ENCODE measurements around the gene LRP2BP. TPM values are rescaled to one million over a fixed set of nuclear protein-coding genes. Genes with fewer than 3 reads are reported as not detected.

The LRP2BP gene
- total RNA-seq, 5 donors from 2014 or later (not counting 1 experiment from before 2014, with no cell fraction given): 0.51 to 2.9 (median 0.89) TPM

DNA sequence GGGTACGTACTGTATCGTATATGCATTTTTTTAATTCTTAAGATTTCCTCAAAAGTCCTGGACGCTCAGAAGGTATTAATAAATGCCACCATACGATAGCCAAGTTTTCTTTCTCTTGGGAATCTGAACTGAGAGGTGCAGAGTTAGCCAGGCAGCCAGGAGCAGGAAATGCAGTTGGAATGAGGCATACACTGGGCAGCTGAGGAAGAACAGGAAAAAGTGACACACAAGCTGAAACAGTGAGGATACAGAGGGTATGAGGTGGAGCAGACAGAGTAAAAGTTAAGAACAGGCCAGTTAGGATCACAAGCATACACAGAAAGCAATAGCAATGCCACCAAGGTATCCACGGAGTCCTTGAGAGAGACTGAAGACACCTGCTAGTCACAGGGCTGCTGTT lies 16.7 kb upstream of the LRP2BP start:
- H3K27ac Mint-ChIP-seq: no peak overlapping the region
- Histone ChIP-seq H3K4me3 (ENCODE audit: control insufficient read depth in 1 of 2, extremely low read depth in 1 of 2, low read length in 1 of 2) (no peak overlapping the region), H3K4me1 (ENCODE audit: control insufficient read depth in 1 of 2, extremely low read depth in 1 of 2, insufficient read depth in 2 of 2, low read length in 2 of 2) (no peaks in the 10 kb centered on the region), H3K9me3 (no peaks in the 10 kb centered on the region), H3K27me3 (replicated peaks in 1 of 2; ENCODE audit: control insufficient read depth in 2 of 2, extremely low read depth in 1 of 2, insufficient read depth in 2 of 2, low read length in 1 of 2) (no peaks in the 10 kb centered on the region), H3K36me3 (ENCODE audit: control insufficient read depth in 2 of 2, extremely low read depth in 1 of 2, insufficient read depth in 1 of 2, low read length in 1 of 2) (peaks cover 0 to 50% of the 10 kb centered on the region in 2 donors), H3K27ac (ENCODE audit: low read length) (no peak overlapping the region)
- DNase-seq (no peak), ATAC-seq (replicated peaks in 1 of 4) (no peak)
- ChIA-PET CTCF (no interaction called here), POLR2A (no interaction called here)
- no peaks in the 10 kb centered on the region for H3K9me3 Mint-ChIP-seq
- H3K4me3 Mint-ChIP-seq: no peak overlapping the region
- no peaks in the 10 kb centered on the region for H3K4me1 Mint-ChIP-seq
- 96% methylated on average over 5 of the region's 5 CpGs for WGBS (ENCODE audit: insufficient coverage)
- H3K36me3 Mint-ChIP-seq: peaks cover 42% of the 10 kb centered on the region
- H3K27me3 Mint-ChIP-seq: no peaks in the 10 kb centered on the region

DNA sequence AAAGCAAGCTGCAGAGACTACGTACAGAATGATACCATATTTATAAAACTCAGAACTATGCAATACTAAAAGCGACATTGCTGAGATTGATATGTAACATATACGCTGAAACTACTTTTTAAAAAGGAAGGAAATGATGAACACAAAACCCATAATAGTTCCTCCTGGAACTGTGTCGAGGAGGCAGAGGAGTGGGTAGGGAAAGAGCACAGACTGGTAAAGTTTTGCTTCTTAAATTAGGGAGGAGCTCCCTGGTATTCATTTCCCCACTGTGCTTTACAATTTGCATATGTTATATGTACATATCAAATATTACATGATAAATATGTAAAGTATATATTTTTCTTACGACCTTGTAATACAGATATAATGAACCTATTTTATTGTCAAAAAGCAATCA lies 16.1 kb upstream of the LRP2BP start:
- no peak for DNase-seq
- POLR2A ChIA-PET: no interaction called here
- WGBS (ENCODE audit: insufficient coverage): no CpG with 5 or more reads among the region's 5 CpGs
- Histone ChIP-seq H3K27ac (ENCODE audit: low read length) (no peak overlapping the region), H3K4me3 (ENCODE audit: control insufficient read depth in 1 of 2, extremely low read depth in 1 of 2, low read length in 1 of 2) (no peak overlapping the region), H3K36me3 (ENCODE audit: control insufficient read depth in 2 of 2, extremely low read depth in 1 of 2, insufficient read depth in 1 of 2, low read length in 1 of 2) (peaks cover 0 to 48% of the 10 kb centered on the region in 2 donors), H3K9me3 (no peaks in the 10 kb centered on the region), H3K4me1 (ENCODE audit: control insufficient read depth in 1 of 2, extremely low read depth in 1 of 2, insufficient read depth in 2 of 2, low read length in 2 of 2) (no peaks in the 10 kb centered on the region), H3K27me3 (replicated peaks in 1 of 2; ENCODE audit: control insufficient read depth in 2 of 2, extremely low read depth in 1 of 2, insufficient read depth in 2 of 2, low read length in 1 of 2) (no peaks in the 10 kb centered on the region)
- no peak for ATAC-seq (replicated peaks in 1 of 4)
- Mint-ChIP-seq H3K36me3 (peaks cover 38% of the 10 kb centered on the region), H3K27ac (no peak overlapping the region), H3K4me1 (no peaks in the 10 kb centered on the region), H3K9me3 (no peaks in the 10 kb centered on the region), H3K27me3 (no peaks in the 10 kb centered on the region), H3K4me3 (no peak overlapping the region)
- CTCF ChIA-PET: interaction anchor here in 1 of 2 donors (0.6 kb wide), 1 partner anchor 690 kb away, joined by 8 read pairs; no protein-coding TSS in a partner anchor

DNA sequence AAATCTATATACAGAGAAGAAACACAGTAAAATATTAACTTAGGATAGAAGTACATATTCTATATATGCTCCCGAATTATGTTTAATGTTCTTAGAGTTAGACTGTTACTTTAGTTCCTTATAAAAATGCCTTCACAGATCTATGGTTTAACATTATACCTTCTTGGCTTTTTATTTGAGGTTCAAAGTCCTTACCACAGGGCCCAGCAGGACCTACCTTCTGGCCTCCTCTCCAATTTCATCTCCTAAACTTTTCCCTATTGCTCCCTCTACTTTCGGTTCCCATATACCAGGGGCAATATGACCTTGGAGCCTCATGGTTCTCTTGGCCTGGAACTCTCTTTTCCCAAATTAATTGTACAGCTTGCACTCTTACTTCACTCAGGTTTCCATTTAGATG lies 12.7 kb upstream of the LRP2BP start:
- Histone ChIP-seq H3K4me1 (ENCODE audit: control insufficient read depth in 1 of 2, extremely low read depth in 1 of 2, insufficient read depth in 2 of 2, low read length in 2 of 2) (no peaks in the 10 kb centered on the region), H3K4me3 (ENCODE audit: control insufficient read depth in 1 of 2, extremely low read depth in 1 of 2, low read length in 1 of 2) (no peak overlapping the region), H3K36me3 (ENCODE audit: control insufficient read depth in 2 of 2, extremely low read depth in 1 of 2, insufficient read depth in 1 of 2, low read length in 1 of 2) (peaks cover 2 to 38% of the 10 kb centered on the region in 2 donors), H3K27ac (ENCODE audit: low read length) (no peak overlapping the region), H3K27me3 (replicated peaks in 1 of 2; ENCODE audit: control insufficient read depth in 2 of 2, extremely low read depth in 1 of 2, insufficient read depth in 2 of 2, low read length in 1 of 2) (no peaks in the 10 kb centered on the region), H3K9me3 (no peaks in the 10 kb centered on the region)
- Mint-ChIP-seq H3K27ac (no peak overlapping the region), H3K4me3 (no peak overlapping the region), H3K27me3 (no peaks in the 10 kb centered on the region), H3K9me3 (no peaks in the 10 kb centered on the region), H3K36me3 (peaks cover 36% of the 10 kb centered on the region), H3K4me1 (no peaks in the 10 kb centered on the region)
- WGBS (ENCODE audit: insufficient coverage): 88% methylated on average over 1 of the region's 2 CpGs
- ChIA-PET POLR2A (interaction anchor here in 1 of 2 donors (1.0 kb wide), 1 partner anchor 22 kb away, joined by 3 read pairs; no protein-coding TSS in a partner anchor), CTCF (no interaction called here)
- no peak for ATAC-seq (replicated peaks in 1 of 4)
- DNase-seq: no peak

DNA sequence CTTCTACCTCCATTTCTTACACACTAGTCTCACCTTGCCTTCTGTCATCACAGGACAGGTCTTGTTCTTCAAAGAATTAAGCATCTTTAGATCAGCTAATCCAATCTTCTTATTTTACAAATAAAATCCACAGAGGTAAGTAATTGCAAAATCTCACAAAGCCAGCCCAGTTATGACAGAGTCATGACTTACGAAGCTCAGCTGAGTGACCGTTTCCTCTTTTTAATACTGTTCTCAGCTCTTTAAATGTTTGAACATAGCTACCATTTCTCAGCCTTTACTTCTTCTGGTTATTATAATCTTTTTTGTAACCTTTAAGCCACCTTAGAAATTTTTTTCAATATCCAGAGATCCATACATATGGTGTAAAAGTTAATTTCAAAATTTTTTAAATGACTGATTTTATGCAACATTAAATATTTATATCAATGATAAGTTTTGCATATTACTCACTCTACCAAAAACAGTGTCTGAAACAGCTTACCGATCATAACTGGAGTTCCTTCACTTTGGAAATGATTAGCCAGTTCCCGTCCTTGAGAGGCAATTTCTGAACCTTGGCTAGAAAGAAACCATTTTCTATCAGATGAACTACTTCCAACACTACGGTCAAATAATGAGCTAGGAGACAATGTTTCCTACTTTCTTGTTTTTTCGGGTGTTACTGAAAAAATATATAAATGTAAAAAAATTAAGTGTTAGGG lies 9.7 kb upstream of the LRP2BP start:
- DNase-seq (no peak), ATAC-seq (replicated peaks in 1 of 4) (no peak)
- H3K4me3 ChIP-seq (ENCODE audit: control insufficient read depth in 1 of 2, extremely low read depth in 1 of 2, low read length in 1 of 2): no peak overlapping the region
- no peaks in the 10 kb centered on the region for H3K4me1 ChIP-seq (ENCODE audit: control insufficient read depth in 1 of 2, extremely low read depth in 1 of 2, insufficient read depth in 2 of 2, low read length in 2 of 2)
- H3K36me3 ChIP-seq (ENCODE audit: control insufficient read depth in 2 of 2, extremely low read depth in 1 of 2, insufficient read depth in 1 of 2, low read length in 1 of 2): peaks cover 2 to 42% of the 10 kb centered on the region in 2 donors
- Mint-ChIP-seq H3K4me1 (no peaks in the 10 kb centered on the region), H3K36me3 (peaks cover 50% of the 10 kb centered on the region), H3K9me3 (no peaks in the 10 kb centered on the region), H3K27me3 (no peaks in the 10 kb centered on the region), H3K27ac (no peak overlapping the region), H3K4me3 (no peak overlapping the region)
- ChIA-PET POLR2A (interaction anchor here (0.5 to 1.0 kb wide), 3 partner anchors 12 to 1998 kb away, joined by 3 to 5 read pairs (median 5); no protein-coding TSS in a partner anchor), CTCF (interaction anchor here in 1 of 2 donors (0.5 to 0.7 kb wide), 2 partner anchors 21 to 1183 kb away, joined by 3 read pairs; no protein-coding TSS in a partner anchor)
- WGBS (ENCODE audit: insufficient coverage): 33% methylated on average over 2 of the region's 6 CpGs
- H3K27ac ChIP-seq (ENCODE audit: low read length): no peak overlapping the region
- no peaks in the 10 kb centered on the region for H3K27me3 ChIP-seq (replicated peaks in 1 of 2; ENCODE audit: control insufficient read depth in 2 of 2, extremely low read depth in 1 of 2, insufficient read depth in 2 of 2, low read length in 1 of 2)
- no peaks in the 10 kb centered on the region for H3K9me3 ChIP-seq

DNA sequence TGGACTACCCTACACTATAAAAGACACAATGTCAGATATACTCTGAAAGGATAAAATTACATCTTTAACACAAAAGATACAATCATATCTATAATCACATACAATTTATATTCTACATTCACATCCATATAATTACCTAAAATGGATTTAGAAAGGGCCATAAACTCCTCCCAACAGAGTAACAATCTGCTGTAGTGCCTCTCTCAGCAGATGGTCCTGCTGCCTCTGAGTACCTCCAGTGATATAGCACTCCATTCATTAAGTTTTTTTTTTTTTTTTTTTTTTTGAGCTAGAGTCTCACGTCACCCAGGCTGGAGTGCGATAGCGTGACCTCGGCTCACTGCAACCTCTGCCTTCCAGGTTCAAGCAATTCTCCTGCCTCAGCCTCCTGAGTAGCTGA lies 8.3 kb upstream of the LRP2BP start:
- ChIA-PET POLR2A (interaction anchor here in 1 of 2 donors (0.6 to 1.0 kb wide), 2 partner anchors 21 to 52 kb away, joined by 3 read pairs; no protein-coding TSS in a partner anchor), CTCF (interaction anchor here (0.5 to 0.6 kb wide), 2 partner anchors 33 to 43 kb away, joined by 4 to 6 read pairs; no protein-coding TSS in a partner anchor)
- no peak overlapping the region for H3K4me3 Mint-ChIP-seq
- WGBS (ENCODE audit: insufficient coverage): 100% methylated on average over 4 of the region's 4 CpGs
- peaks cover 56% of the 10 kb centered on the region for H3K36me3 Mint-ChIP-seq
- Histone ChIP-seq H3K36me3 (ENCODE audit: control insufficient read depth in 2 of 2, extremely low read depth in 1 of 2, insufficient read depth in 1 of 2, low read length in 1 of 2) (peaks cover 2 to 39% of the 10 kb centered on the region in 2 donors), H3K27me3 (replicated peaks in 1 of 2; ENCODE audit: control insufficient read depth in 2 of 2, extremely low read depth in 1 of 2, insufficient read depth in 2 of 2, low read length in 1 of 2) (no peaks in the 10 kb centered on the region), H3K27ac (ENCODE audit: low read length) (no peak overlapping the region), H3K4me1 (ENCODE audit: control insufficient read depth in 1 of 2, extremely low read depth in 1 of 2, insufficient read depth in 2 of 2, low read length in 2 of 2) (no peaks in the 10 kb centered on the region), H3K4me3 (ENCODE audit: control insufficient read depth in 1 of 2, extremely low read depth in 1 of 2, low read length in 1 of 2) (no peak overlapping the region), H3K9me3 (no peaks in the 10 kb centered on the region)
- no peaks in the 10 kb centered on the region for H3K9me3 Mint-ChIP-seq
- no peaks in the 10 kb centered on the region for H3K4me1 Mint-ChIP-seq
- DNase-seq (no peak), ATAC-seq (replicated peaks in 1 of 4) (no peak)
- H3K27ac Mint-ChIP-seq: no peak overlapping the region
- no peaks in the 10 kb centered on the region for H3K27me3 Mint-ChIP-seq

DNA sequence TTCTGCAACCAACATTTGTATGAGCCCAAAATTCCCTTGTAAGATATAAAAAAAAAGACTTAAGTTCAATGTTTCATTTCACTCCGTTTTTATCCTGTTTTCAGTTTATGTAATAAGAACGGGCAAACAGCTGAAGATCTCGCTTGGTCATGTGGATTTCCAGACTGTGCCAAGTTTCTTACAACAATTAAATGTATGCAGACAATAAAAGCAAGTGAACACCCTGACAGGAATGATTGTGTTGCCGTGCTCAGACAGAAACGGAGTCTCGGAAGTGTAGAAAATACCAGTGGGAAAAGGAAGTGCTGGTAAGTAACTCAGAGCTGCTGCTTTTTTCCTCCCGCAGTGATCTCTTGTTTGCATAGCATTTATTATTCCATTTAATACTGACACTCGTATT lies 3.7 kb upstream of the LRP2BP start:
- WGBS (ENCODE audit: insufficient coverage): 90% methylated on average over 2 of the region's 8 CpGs
- Mint-ChIP-seq H3K9me3 (no peaks in the 10 kb centered on the region), H3K27ac (peak overlapping the region in 1 of 2 donors; percentile 49), H3K4me1 (peaks cover 18 to 24% (median 23%) of the 10 kb centered on the region in 3 donors), H3K4me3 (no peak overlapping the region), H3K27me3 (no peaks in the 10 kb centered on the region), H3K36me3 (peaks cover 40% of the 10 kb centered on the region)
- CTCF ChIA-PET: no interaction called here
- DNase-seq: no peak
- no peak overlapping the region for H3K4me3 ChIP-seq (ENCODE audit: control insufficient read depth in 1 of 2, extremely low read depth in 1 of 2, low read length in 1 of 2)
- H3K27ac ChIP-seq (ENCODE audit: low read length): no peak overlapping the region
- no peaks in the 10 kb centered on the region for H3K27me3 ChIP-seq (replicated peaks in 1 of 2; ENCODE audit: control insufficient read depth in 2 of 2, extremely low read depth in 1 of 2, insufficient read depth in 2 of 2, low read length in 1 of 2)
- peaks cover 4 to 7% of the 10 kb centered on the region in 2 experiments for H3K4me1 ChIP-seq (ENCODE audit: control insufficient read depth in 1 of 2, extremely low read depth in 1 of 2, insufficient read depth in 2 of 2, low read length in 2 of 2)
- H3K36me3 ChIP-seq (ENCODE audit: control insufficient read depth in 2 of 2, extremely low read depth in 1 of 2, insufficient read depth in 1 of 2, low read length in 1 of 2): peaks cover 0 to 22% of the 10 kb centered on the region in 2 donors
- H3K9me3 ChIP-seq: no peaks in the 10 kb centered on the region
- no peak for ATAC-seq (replicated peaks in 1 of 4)
- POLR2A ChIA-PET: interaction anchor here (0.5 to 4.9 kb wide), 3 partner anchors 13 to 26 kb away, joined by 3 to 51 read pairs (median 3); partner anchors contain the start of gene UFSP2 (in 1 of the 2)
